ENCODE results near the gene CCR6. TPM values are rescaled to one million over a fixed set of nuclear protein-coding genes. Genes with fewer than 3 reads are reported as not detected.

CCR6 gene
- total and polyA plus RNA-seq, 12 donors: not detected

DNA sequence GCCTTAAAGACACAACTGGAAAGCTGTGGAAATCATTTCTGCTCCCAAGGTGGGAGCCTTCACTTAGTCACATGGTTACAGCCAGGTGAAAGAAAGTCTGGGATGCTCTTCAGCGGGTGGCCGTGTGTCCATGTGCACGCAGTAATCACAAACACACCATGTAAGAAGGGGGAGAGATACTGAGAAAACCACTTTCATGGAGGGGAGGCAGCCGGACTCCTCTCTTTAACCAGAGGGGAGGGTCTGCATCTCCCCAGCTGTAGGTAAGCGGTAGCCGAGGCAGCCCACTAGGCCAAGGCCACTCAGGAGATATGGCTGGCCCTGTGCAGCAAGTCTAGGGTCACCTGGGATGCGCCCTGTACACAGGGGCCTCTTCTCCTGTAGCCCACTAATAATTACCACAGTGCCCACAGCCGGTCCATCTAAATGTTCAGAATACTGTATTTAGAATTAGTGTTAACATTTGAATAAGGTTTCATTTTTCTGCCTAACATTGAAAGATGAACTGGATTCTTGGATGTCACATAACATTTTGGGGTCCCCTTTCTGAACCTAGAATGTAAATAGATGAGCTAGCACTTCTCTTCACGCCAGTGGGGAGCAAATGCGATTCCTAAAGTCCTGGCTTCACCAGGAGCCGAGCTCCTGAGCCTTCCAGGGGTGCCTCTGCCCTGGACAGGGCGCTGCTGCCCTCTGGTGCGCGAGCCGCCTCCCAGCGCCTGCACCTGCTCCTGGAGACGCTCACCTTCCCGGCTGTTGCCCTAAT is 19.0 kb downstream of the CCR6 start:
- no peak overlapping the region for H3K27ac ChIP-seq
- intact Hi-C loops (cut with DNase I): loop anchor here (5.0 to 10.0 kb wide), 3 partner anchors 145 to 360 kb away; partner anchors contain the start of gene CEP43 (in 2 of the 2)
- WGBS, 4 donors: 38 to 59% (median 41%) methylated on average over 10 to 18 of the region's 18 CpGs
- no peaks in the 10 kb centered on the region for H3K36me3 ChIP-seq (replicated peaks in 1 of 2)
- H3K4me1 ChIP-seq (replicated peaks in 1 of 2): peaks cover 0 to 3% of the 10 kb centered on the region in 2 donors
- H3K27me3 ChIP-seq: no peaks in the 10 kb centered on the region
- TF ChIP-seq, protein P1, sequence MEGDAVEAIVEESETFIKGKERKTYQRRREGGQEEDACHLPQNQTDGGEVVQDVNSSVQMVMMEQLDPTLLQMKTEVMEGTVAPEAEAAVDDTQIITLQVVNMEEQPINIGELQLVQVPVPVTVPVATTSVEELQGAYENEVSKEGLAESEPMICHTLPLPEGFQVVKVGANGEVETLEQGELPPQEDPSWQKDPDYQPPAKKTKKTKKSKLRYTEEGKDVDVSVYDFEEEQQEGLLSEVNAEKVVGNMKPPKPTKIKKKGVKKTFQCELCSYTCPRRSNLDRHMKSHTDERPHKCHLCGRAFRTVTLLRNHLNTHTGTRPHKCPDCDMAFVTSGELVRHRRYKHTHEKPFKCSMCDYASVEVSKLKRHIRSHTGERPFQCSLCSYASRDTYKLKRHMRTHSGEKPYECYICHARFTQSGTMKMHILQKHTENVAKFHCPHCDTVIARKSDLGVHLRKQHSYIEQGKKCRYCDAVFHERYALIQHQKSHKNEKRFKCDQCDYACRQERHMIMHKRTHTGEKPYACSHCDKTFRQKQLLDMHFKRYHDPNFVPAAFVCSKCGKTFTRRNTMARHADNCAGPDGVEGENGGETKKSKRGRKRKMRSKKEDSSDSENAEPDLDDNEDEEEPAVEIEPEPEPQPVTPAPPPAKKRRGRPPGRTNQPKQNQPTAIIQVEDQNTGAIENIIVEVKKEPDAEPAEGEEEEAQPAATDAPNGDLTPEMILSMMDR (IDR thresholded peaks at IDR 0.05): peak; percentile 61 to 84 (median 80)
- no peak for TF ChIP-seq POLR2A (IDR thresholded peaks at IDR 0.05)
- DNase-seq: peak; percentile 41 to 72 (median 59)
- no peaks in the 10 kb centered on the region for H3K9me3 ChIP-seq (replicated peaks in 1 of 3)
- H3K4me3 ChIP-seq: no peak overlapping the region

DNA sequence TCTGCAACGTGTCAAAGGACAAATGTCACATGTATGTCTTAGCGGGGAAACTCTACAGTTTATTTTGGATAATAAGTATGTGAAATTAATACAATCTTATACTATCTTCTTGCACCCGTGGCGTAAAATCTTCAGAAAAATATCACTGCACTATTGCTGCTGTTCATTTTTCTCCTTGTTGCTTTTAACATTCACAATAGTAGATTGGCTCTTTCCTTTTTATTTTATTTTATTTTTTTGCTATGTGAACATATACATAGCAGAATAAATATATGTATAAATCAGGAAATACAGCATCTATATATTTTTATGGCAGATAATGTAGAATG is 19.5 kb downstream of the CCR6 start:
- Histone ChIP-seq H3K27ac (no peak overlapping the region), H3K9me3 (replicated peaks in 1 of 3) (no peaks in the 10 kb centered on the region), H3K27me3 (no peaks in the 10 kb centered on the region), H3K4me1 (replicated peaks in 1 of 2) (peaks cover 0 to 3% of the 10 kb centered on the region in 2 donors), H3K36me3 (replicated peaks in 1 of 2) (no peaks in the 10 kb centered on the region), H3K4me3 (no peak overlapping the region)
- 22 to 29% (median 26%) methylated on average over 4 of the region's 4 CpGs for WGBS, 4 donors
- TF ChIP-seq POLR2A (IDR thresholded peaks at IDR 0.05): no peak
- TF ChIP-seq, protein P1 (IDR thresholded peaks at IDR 0.05): peak in 1 of 6 experiments; percentile 16
- DNase-seq: no peak
- intact Hi-C loops (cut with DNase I): loop anchor here (5.0 to 10.0 kb wide), 3 partner anchors 145 to 360 kb away; partner anchors contain the start of gene CEP43 (in 2 of the 2)

DNA sequence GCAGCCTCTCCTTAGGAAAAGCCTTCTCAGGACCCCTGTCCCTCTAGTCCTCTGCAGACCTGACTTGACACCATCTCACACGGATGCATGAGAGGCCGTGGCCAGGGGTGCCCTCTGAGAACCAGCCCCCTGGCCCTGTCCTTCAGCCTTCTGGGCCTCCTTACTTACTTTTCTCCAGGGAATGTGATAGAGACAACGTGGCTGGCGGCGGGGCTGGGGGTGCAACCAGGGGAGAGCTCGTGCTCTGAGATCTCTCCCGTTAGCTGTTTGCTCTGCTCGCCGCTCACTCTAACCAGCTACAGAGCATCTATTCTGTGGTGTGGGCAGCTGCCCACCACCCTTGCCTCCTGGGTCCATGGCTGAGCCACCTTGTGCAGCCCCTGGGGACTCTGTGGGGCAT is 20.1 kb downstream of the CCR6 start:
- Histone ChIP-seq H3K9me3 (replicated peaks in 1 of 3) (no peaks in the 10 kb centered on the region), H3K4me3 (no peak overlapping the region), H3K4me1 (replicated peaks in 1 of 2) (peaks cover 0 to 3% of the 10 kb centered on the region in 2 donors), H3K27ac (no peak overlapping the region), H3K27me3 (no peaks in the 10 kb centered on the region), H3K36me3 (replicated peaks in 1 of 2) (no peaks in the 10 kb centered on the region)
- 71 to 95% (median 83%) methylated on average over 4 to 9 of the region's 9 CpGs for WGBS, 4 donors
- no peak for TF ChIP-seq POLR2A (IDR thresholded peaks at IDR 0.05)
- TF ChIP-seq, protein P1 (IDR thresholded peaks at IDR 0.05): no peak
- intact Hi-C loops (cut with DNase I): loop anchor here (5.0 to 10.0 kb wide), 3 partner anchors 146 to 361 kb away; partner anchors contain the start of gene CEP43 (in 2 of the 2)
- DNase-seq: no peak

DNA sequence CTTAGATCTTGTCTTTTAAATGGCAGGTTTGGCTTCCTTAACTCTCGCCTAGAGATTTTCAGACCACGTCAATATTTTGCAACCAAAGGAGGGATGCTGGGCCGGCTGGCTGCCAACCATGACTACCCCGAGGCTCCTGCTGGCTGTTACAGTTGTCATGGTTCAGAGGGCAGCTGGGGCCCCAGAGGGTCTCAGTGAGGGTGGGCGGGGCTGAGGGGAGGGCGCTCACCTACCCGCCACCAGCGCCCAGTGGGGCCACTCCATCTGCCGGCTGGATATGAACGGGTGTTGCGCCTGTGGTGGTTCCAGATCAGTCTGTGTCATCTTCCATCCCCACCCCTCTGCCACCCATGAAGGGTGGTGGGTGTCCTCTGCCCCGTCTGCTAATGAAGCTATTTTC is 22.6 kb downstream of the CCR6 start:
- Histone ChIP-seq H3K4me3 (no peak overlapping the region), H3K36me3 (replicated peaks in 1 of 2) (no peaks in the 10 kb centered on the region), H3K9me3 (replicated peaks in 1 of 3) (no peaks in the 10 kb centered on the region), H3K27ac (no peak overlapping the region), H3K27me3 (no peaks in the 10 kb centered on the region), H3K4me1 (replicated peaks in 1 of 2) (peaks cover 0 to 3% of the 10 kb centered on the region in 2 donors)
- WGBS, 4 donors: 79 to 88% (median 82%) methylated on average over 11 to 12 of the region's 12 CpGs
- intact Hi-C loops (cut with DNase I): loop anchor here in 1 of 2 donors (5.0 to 10.0 kb wide), 2 partner anchors 151 to 363 kb away; partner anchors contain the start of gene CEP43
- TF ChIP-seq, protein P1 (IDR thresholded peaks at IDR 0.05): no peak
- no peak for TF ChIP-seq POLR2A (IDR thresholded peaks at IDR 0.05)
- DNase-seq: no peak
